H1 (cell line): ENCODE data around the gene METTL6. TPM values are rescaled to one million over a fixed set of nuclear protein-coding genes. Genes with fewer than 3 reads are reported as not detected.

ENCODE experiments used
- SUZ12 ChIP-seq: fragments of 200-600 bp; sonication (generic); IDR thresholded peaks from 2 replicates; pipeline ENCODE4 v1.6.1; 2012; ENCODE audit warnings: mild to moderate bottlenecking, inconsistent platforms, low read length, moderate library complexity, mixed read lengths
- polyA plus RNA-seq, 7 experiments: library from polyadenylated mRNA; depleted of rRNA in 3 of 7; stranded (reverse) in 5 of 7; unstranded in 2 of 7; fragments of >200 nt in 5 of 7; fragments of 200-250 nt in 2 of 7; gene quantifications; 1 replicate in 5 of 7; 2 replicates in 1 of 7; 4 replicates in 1 of 7; pipeline versions ENCODE4 v1.2.1 to v1.2.3, GENCODE V29; 2011 to 2013; ENCODE audit warnings: missing spikeins in 2 of 7, mixed read lengths in 2 of 7
- total RNA-seq: library from RNA; stranded (reverse); fragmentation: NEBNext Ultra II Directional; extraction: Animal tissue kit (Norgen Biotek cat#: 25700); gene quantifications from 2 replicates; pipeline ENCODE4 v1.2.1, GENCODE V29; 2021

METTL6 gene
- total and polyA plus RNA-seq, 2 of the 8 experiments (the other 6 are each of a cell fraction or from before 2014, with no cell fraction given) = 18.4 to 20.0 TPM

DNA sequence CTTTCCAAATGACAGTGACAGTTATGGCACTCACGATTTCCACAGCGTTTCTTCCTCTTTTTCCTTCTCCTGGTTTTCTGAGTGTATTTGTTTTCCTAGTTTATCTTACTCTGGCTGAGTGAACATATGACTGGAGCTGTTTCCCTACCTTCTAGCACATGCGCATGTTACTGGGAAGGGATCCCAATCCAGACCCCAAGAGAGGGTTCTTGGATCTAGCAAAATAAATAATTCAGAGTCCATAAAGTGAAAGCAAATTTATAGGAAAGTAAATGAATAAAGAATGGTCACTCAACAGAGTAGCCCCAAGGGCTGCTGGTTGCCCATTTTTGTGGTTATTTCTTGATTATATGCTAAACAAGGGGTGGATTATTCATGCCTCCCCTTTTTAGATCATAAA lies 23.8 kb downstream of the METTL6 start (continued):
- no peak for TF ChIP-seq SUZ12
